ENCODE measurements around the gene ZNF697. TPM values are rescaled to one million over a fixed set of nuclear protein-coding genes. Genes with fewer than 3 reads are reported as not detected.

ZNF697 gene
- total and polyA plus RNA-seq, 9 of the 15 experiments (the other 6 are each of a cell fraction or from before 2014, with no cell fraction given): 2.1 to 13.6 (median 8.3) TPM

- DNase-seq (ENCODE audit: extremely low read depth in 1 of 4, low spot score in 3 of 4) (no peak), ATAC-seq (0 out of 3 replicates have a peak, but pooled peaks have one; percentile 27), FAIRE-seq (no peak)
- in situ Hi-C loops (cut with MboI): no loop called here
- Histone ChIP-seq H3K79me2 (ENCODE audit: control insufficient read depth, insufficient read depth, low read length) (no peaks in the 10 kb centered on the region), H3K4me3 (no peak overlapping the region), H3K9me3 (replicated peaks; ENCODE audit: control insufficient read depth, insufficient read depth, low read depth, low read length) (no peaks in the 10 kb centered on the region), H3K27me3 (ENCODE audit: control insufficient read depth in 2 of 2, insufficient read depth in 2 of 2, low read length in 2 of 2) (no peaks in the 10 kb centered on the region), H3K4me1 (replicated peaks in 1 of 2; ENCODE audit: control insufficient read depth in 2 of 2, insufficient read depth in 2 of 2, low read length in 2 of 2) (peaks cover 0 to 18% of the 10 kb centered on the region in 2 experiments; a peak in 3 of 5 replicates), H3K27ac (ENCODE audit: extremely low read depth, low read depth, low read length) (no peak overlapping the region), H3K9ac (ENCODE audit: insufficient read depth in 1 of 2, low read depth in 2 of 2, low read length in 2 of 2) (no peak overlapping the region), H3K36me3 (ENCODE audit: control insufficient read depth, insufficient read depth, low read length) (no peaks in the 10 kb centered on the region), H3K9me1 (ENCODE audit: control insufficient read depth, insufficient read depth, low read length) (no peaks in the 10 kb centered on the region), H3K4me2 (ENCODE audit: insufficient read depth, low read length) (no peak overlapping the region), H2AFZ (ENCODE audit: low read depth, low read length) (no peak overlapping the region), H4K20me1 (replicated peaks; ENCODE audit: control insufficient read depth, insufficient read depth, low read length) (no peaks in the 10 kb centered on the region)
- no peak for TF ChIP-seq DEAF1 (CRISPR knock-in tag; IDR thresholded peaks at IDR 0.05)
- no peak for TF ChIP-seq KLF16 (IDR thresholded peaks at IDR 0.05)
- TF ChIP-seq YY1 (IDR thresholded peaks at IDR 0.05; ENCODE audit: borderline replicate concordance in 1 of 3, control insufficient read depth in 1 of 3, extremely low read depth in 1 of 3, insufficient read depth in 3 of 3, insufficient read length in 1 of 3, insufficient replicate concordance in 2 of 3, low read depth in 1 of 3, low read length in 2 of 3): no peak
- no peak for TF ChIP-seq ZBTB17 (CRISPR knock-in tag; IDR thresholded peaks at IDR 0.05)
- TF ChIP-seq CTCF (IDR thresholded peaks at IDR 0.05 in 2 of 3, conservative IDR thresholded peaks at IDR 0.05 in 1 of 3; ENCODE audit: insufficient read depth in 2 of 3, low read depth in 1 of 3, low read length in 3 of 3): peak in 2 of 3 experiments; percentile 15 to 36; a peak in 2 of 6 replicates
- ChIA-PET CTCF (ENCODE audit: low intra/inter-chr PET ratio) (interaction anchor here (3.4 kb wide), 1 partner anchor 64 kb away, joined by 56 read pairs; no protein-coding TSS in a partner anchor), POLR2A (interaction anchor here (1.3 to 2.2 kb wide), 2 partner anchors 11 to 21 kb away, joined by 4 to 8 read pairs; no protein-coding TSS in a partner anchor)
- WGBS (ENCODE audit: insufficient coverage, low coverage, missing lambda C conversion rate): 18% methylated on average over 8 of the region's 8 CpGs
- no TSS peak for BruUV-seq (replicated peaks)
- intact Hi-C loops (cut with micrococcal nuclease): loop anchor here (5.0 to 10.0 kb wide), 4 partner anchors 36 to 304 kb away; partner anchors contain the start of gene PHGDH
These were observed 28.6 kb upstream of the ZNF697 start for GRCh38 chr1:119676571-119677206.
